Gastrocnemius medialis (tissue), 4 donors: ENCODE measurements around the gene SNTG2.

Experiments used
- POLR2A ChIP-seq, 2 donors: fragments of 450-650 bp; IDR thresholded peaks; one replicate each; pipeline ENCODE4 v1.6.1; 2017; ENCODE audit warnings: antibody characterized with exemption in 2 of 2, mild to moderate bottlenecking in 2 of 2, moderate library complexity in 2 of 2
- TF ChIP-seq, protein P1 (sequence below), 5 experiments: fragments of 450-650 bp in 3 of 5; fragments of 200-600 bp in 2 of 5; sonication (generic) in 2 of 5; IDR thresholded peaks in 4 of 5; conservative IDR thresholded peaks in 1 of 5; 1 replicate in 4 of 5; 2 replicates in 1 of 5; pipeline ENCODE4 v1.5.1; 2016 to 2019; ENCODE audit warnings: antibody characterized with exemption in 5 of 5, mild to moderate bottlenecking in 3 of 5, moderate library complexity in 3 of 5

- TF ChIP-seq, protein P1, sequence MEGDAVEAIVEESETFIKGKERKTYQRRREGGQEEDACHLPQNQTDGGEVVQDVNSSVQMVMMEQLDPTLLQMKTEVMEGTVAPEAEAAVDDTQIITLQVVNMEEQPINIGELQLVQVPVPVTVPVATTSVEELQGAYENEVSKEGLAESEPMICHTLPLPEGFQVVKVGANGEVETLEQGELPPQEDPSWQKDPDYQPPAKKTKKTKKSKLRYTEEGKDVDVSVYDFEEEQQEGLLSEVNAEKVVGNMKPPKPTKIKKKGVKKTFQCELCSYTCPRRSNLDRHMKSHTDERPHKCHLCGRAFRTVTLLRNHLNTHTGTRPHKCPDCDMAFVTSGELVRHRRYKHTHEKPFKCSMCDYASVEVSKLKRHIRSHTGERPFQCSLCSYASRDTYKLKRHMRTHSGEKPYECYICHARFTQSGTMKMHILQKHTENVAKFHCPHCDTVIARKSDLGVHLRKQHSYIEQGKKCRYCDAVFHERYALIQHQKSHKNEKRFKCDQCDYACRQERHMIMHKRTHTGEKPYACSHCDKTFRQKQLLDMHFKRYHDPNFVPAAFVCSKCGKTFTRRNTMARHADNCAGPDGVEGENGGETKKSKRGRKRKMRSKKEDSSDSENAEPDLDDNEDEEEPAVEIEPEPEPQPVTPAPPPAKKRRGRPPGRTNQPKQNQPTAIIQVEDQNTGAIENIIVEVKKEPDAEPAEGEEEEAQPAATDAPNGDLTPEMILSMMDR (IDR thresholded peaks at IDR 0.05 in 4 of 5, conservative IDR thresholded peaks at IDR 0.05 in 1 of 5): no peak
- no peak for TF ChIP-seq POLR2A (IDR thresholded peaks at IDR 0.05)
Observed at GRCh38 chr2:985317-985898, 34.8 kb downstream of the SNTG2 start.
